ENCODE measurements around the gene TBC1D8.

The TBC1D8 gene

GRCh38 chr2:101164021-101164420 is 12.8 kb upstream of the TBC1D8 start:
- in situ Hi-C loops (cut with MboI; ENCODE audit: low sequenced_read_pairs, unreplicated experiment) = loop anchor here (25.0 kb wide), 1 partner anchor 552 kb away; no protein-coding TSS in a partner anchor

GRCh38 chr2:101162561-101163330 is 11.6 kb upstream of the TBC1D8 start:
- no peak for TF ChIP-seq CTCF (IDR thresholded peaks at IDR 0.05; ENCODE audit: borderline replicate concordance, control extremely low read depth, extremely low read depth, insufficient read depth, missing control alignments)
- no peak for DNase-seq (ENCODE audit: low spot score)
- in situ Hi-C loops (cut with MboI; ENCODE audit: low sequenced_read_pairs, unreplicated experiment) = loop anchor here (25.0 kb wide), 1 partner anchor 550 kb away; no protein-coding TSS in a partner anchor

More at GRCh38 chr2:101164021-101164420, 12.8 kb upstream of the TBC1D8 start:
- TF ChIP-seq CTCF (IDR thresholded peaks at IDR 0.05; ENCODE audit: borderline replicate concordance, control extremely low read depth, extremely low read depth, insufficient read depth, missing control alignments) = no peak
- no peak for DNase-seq (ENCODE audit: low spot score)

GRCh38 chr2:101161658-101162057 is 10.5 kb upstream of the TBC1D8 start:
- no peak for TF ChIP-seq CTCF (IDR thresholded peaks at IDR 0.05; ENCODE audit: borderline replicate concordance, control extremely low read depth, extremely low read depth, insufficient read depth, missing control alignments)
- DNase-seq (ENCODE audit: low spot score) = no peak
- in situ Hi-C loops (cut with MboI; ENCODE audit: low sequenced_read_pairs, unreplicated experiment) = loop anchor here (25.0 kb wide), 1 partner anchor 549 kb away; no protein-coding TSS in a partner anchor

GRCh38 chr2:101160454-101160853 is 9.3 kb upstream of the TBC1D8 start:
- no peak for DNase-seq (ENCODE audit: low spot score)
- in situ Hi-C loops (cut with MboI; ENCODE audit: low sequenced_read_pairs, unreplicated experiment) = loop anchor here (25.0 kb wide), 1 partner anchor 548 kb away; no protein-coding TSS in a partner anchor
- TF ChIP-seq CTCF (IDR thresholded peaks at IDR 0.05; ENCODE audit: borderline replicate concordance, control extremely low read depth, extremely low read depth, insufficient read depth, missing control alignments) = no peak

- DNase-seq (ENCODE audit: low spot score) = no peak
- in situ Hi-C loops (cut with MboI; ENCODE audit: low sequenced_read_pairs, unreplicated experiment) = loop anchor here (10.0 to 25.0 kb wide), 2 partner anchors 135 to 547 kb away; no protein-coding TSS in a partner anchor
- TF ChIP-seq CTCF (IDR thresholded peaks at IDR 0.05; ENCODE audit: borderline replicate concordance, control extremely low read depth, extremely low read depth, insufficient read depth, missing control alignments) = no peak
Observed at GRCh38 chr2:101159526-101159925, 8.3 kb upstream of the TBC1D8 start.

GRCh38 chr2:101157272-101157671 is 6.1 kb upstream of the TBC1D8 start:
- TF ChIP-seq CTCF (IDR thresholded peaks at IDR 0.05; ENCODE audit: borderline replicate concordance, control extremely low read depth, extremely low read depth, insufficient read depth, missing control alignments) = no peak
- no peak for DNase-seq (ENCODE audit: low spot score)
- in situ Hi-C loops (cut with MboI; ENCODE audit: low sequenced_read_pairs, unreplicated experiment) = loop anchor here (10.0 to 25.0 kb wide), 2 partner anchors 132 to 545 kb away; no protein-coding TSS in a partner anchor

Measured in GM13976 (cell line).